GM18907 (cell line): ENCODE results near the gene CD164.
"Not testable (repeated sequence)": the region's sequence is repeated elsewhere in the genome, so short reads cannot be mapped to it uniquely, and the experiment has no call there.

Source experiments
- ATAC-seq: cut with Tn5 transposase; IDR thresholded peaks from one replicate; pipeline ENCODE4 v1.9.1; 2021; ENCODE audit warnings: mild to moderate bottlenecking, moderate library complexity; ENCODE audit not compliant: unreplicated experiment

The CD164 gene

DNA sequence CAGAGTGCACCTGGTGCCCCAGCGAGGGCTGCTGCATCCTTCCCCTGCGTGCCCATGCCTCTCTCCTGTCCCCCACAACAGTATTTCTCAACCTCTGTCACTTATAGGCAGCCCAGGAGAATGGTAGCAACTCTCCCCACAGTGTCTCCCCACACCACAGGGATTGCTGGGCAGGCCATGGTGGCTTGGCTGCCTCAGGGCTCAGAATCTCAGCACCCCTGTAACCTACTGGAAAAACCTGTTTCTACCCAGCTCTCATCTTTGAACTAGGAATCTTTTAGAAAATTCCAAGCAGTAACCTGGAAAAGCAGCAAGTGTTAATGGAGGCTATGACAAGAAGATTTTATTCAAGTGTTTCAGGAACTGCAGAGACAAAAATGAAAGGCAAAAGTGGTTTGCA is 38.0 kb downstream of the CD164 start:
- ATAC-seq: no peak

GRCh38 chr6:109343518-109343917 is 38.7 kb downstream of the CD164 start:
- no peak for ATAC-seq

- ATAC-seq: no peak
Observed at GRCh38 chr6:109342911-109343310, 39.4 kb downstream of the CD164 start.

GRCh38 chr6:109342506-109342905 is 39.8 kb downstream of the CD164 start:
- ATAC-seq: no peak

- no peak for ATAC-seq
Observed at GRCh38 chr6:109340811-109341210, 41.5 kb downstream of the CD164 start.

GRCh38 chr6:109339906-109340678 is 42.2 kb downstream of the CD164 start:
- ATAC-seq: no peak

DNA sequence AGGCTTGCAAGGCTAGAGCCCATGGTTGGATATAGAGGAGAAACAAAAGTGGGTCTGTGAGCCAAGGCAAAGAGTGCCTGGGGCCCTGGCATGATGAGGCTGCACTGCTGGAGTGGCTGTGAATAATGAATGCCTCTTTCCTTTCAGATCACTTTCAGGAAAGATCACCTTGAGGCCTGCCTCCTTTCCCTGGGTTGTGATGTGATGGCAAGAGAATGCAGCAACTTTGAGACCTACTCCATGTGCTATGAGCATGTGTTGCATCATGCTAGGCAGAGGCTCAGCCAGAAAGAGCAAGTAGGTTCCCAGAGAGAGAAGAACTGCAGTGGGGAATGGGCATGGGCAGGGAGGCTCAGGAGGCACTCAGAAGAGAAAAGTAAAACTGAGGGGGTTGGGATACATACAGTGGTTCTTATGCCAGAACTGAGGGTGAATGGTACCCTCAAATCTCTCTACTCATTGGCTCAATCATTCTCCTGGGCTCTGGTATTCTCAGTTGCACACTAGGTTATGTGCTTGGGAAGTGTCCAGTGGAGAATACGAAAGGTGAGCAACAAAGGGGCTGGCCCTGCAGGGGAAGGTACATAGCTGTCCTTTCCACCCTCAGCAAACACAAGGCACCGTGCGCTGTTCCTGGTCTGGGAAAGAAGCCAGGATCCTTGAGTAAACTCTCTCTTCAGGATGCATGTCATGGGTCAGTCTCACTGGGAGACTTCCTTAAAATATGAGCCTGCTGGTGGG is 45.9 kb downstream of the CD164 start:
- ATAC-seq: no peak

GRCh38 chr6:109333870-109334269 is 48.4 kb downstream of the CD164 start:
- not testable (repeated sequence) for ATAC-seq

DNA sequence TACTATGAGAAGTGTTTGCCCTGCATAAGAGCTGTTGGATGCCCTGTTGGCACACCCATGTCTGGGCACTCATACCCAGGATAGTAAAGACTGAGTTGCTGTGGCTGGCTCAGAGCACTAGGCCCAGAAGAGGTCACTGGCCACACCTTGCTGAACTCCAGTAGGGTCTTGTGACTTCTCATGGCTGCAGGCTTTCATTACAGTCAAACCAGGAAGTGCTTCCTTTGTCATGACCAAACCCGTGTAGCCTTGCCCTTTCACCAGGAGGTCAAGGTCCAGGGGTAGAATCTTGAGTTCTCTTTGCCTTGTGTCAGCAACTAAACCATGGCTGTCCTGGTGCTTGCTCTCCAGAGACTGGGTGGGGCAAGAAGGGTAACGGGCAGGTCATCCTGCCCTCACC is 49.5 kb downstream of the CD164 start:
- ATAC-seq: peak; percentile 57

DNA sequence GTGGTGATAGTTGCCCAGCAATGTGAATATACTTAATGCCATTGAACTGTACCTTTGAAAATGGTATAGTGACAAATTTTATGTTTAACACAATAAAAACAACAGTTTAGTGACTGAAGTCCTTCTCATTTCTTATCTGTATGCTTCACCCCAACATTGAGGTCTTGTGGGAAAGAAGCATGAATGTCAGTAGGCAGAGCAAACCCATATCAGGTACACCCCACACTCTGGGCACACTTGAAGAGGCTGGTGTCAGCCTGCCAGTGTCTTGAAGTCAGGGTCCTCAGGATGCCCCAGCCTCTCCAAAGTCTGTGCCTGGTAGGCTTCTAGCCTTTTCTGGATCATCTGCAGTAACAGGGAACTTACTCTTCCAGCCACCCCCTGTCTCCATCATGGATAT is 51.2 kb downstream of the CD164 start:
- ATAC-seq: no peak

DNA sequence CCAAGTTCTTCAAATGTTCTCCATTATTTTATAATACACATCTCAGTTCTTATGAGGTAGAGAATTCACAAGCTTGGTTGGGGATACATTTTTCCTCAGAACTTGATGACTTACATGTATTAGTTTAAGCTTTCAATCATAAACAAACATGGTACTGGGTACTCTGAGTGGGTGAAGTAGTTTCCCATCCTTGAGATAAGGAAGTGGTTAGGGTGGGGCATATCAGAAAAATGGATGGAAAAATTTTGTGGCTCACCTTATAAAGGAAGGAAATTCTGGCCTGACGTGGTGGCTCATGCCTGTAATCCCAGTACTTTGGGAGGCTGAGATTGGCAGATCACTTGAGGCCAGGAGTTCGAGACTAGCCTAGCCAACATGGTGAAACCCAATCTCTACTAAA is 52.0 kb downstream of the CD164 start:
- ATAC-seq: no peak

DNA sequence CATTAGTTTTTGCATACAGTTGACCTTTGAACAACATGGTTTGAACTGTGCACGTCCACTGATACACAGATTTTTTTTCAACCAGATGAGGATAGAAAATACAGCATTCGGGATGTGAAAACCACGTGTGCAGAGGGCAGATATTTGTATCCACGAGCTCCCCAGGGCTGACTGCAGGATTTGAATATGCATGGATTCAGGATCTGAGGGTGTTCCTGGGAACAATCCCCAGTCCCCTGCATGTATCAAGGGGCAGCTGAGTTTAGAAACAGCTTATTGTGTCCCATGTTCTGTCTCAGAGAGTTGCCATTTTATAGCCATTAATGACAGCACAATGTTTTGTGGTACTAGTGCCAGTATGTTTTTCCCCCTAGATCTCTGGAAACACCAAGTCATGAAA is 53.6 kb downstream of the CD164 start:
- no peak for ATAC-seq

- ATAC-seq: no peak
Observed at GRCh38 chr6:109327959-109328358, 54.3 kb downstream of the CD164 start.

- no peak for ATAC-seq
Observed at GRCh38 chr6:109327491-109327890, 54.8 kb downstream of the CD164 start.

DNA sequence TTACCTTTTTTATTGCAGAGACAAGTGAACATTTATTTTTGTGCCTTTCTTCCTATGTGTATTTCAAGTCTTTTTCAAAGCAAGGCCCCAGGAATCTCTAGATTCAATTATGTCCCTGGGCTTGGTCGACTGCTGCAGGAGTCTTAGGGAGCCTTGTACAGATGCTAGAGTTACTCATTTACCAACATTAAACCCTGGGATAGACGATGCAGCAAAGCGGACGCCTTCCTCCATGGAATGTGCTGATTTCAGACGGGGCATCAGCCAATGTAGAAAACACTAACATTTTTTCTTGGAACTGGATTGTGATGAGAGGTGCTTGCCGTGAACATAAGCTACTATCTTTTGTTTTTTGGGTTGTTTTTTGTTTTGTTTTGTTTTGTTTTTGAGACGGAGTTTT is 55.9 kb downstream of the CD164 start:
- ATAC-seq: no peak

DNA sequence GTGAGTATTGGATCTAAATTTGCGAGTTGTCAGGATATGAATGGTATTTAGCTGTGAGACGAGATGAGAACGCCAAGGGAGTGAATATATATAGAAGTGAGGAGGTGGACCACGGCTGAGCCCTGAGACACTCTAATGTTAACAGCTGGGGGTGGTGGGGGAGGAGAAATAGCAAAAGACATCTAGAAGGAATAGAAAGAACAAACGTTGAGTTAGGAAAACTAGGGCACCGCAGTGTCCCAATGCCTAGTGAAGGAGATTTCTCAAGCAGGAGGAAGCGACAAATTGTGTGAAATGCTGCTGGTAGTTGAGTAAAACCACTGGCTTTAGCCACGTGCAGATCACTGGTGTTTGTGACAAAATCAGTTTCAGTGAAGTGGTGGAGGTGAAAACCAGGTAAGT is 56.9 kb downstream of the CD164 start:
- ATAC-seq: no peak

DNA sequence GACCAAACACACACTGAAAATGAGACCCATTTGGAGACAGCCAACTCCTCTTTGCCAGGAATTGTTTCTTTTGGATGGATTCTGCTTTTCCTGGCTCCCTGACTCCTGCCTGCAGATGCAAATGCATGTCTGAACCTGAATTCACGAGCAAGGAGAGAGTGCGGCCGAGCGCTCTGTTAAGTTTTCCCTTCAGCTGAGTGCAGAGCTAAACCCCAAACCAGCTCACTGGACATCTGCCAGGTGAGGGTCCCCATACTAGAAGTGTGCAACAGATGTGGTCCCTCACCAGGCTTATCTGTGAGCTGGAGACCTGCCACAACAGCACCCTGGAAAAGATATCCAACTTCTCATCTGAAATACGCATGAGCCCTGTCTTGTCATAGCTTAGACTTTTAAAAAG is 59.0 kb downstream of the CD164 start:
- no peak for ATAC-seq

DNA sequence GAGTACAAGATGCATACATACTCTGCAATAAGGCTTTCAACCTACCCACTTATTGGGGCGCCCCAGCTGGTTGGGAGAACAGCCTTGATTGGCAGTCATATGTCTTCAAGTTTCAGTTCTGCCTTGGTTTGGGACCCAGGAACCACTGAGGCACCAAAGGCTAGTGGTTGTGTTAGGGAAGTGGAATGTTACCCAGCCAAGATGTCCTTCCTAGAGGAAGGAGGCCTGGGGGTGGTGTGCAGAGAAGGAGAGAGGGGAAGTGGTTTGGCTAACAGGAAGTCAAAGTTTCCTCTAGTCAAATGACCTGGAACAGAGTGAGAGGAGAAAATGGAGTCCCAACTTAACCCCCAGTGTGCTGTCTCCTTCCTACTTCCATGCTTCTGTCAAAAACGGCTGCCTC is 59.4 kb downstream of the CD164 start:
- ATAC-seq: peak; percentile 57

DNA sequence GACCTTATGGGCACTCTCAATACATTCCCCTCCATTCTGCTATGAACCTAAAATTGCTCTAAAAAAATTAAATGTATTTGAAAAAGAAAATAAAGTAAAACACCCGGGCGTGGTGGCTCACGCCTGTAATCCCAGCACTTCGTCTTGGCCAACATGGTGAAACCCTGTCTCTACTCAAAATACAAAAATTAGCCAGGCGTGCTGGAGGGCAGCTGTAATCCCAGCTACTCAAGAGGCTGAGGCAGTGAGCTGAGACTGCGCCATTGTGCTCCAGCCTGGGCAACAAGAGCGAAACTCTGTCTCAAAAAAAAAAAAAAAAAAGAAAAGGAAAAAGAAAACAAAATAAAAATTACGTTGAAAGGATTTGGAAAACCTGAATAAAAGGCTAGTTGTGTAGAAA is 60.5 kb downstream of the CD164 start:
- ATAC-seq: no peak

DNA sequence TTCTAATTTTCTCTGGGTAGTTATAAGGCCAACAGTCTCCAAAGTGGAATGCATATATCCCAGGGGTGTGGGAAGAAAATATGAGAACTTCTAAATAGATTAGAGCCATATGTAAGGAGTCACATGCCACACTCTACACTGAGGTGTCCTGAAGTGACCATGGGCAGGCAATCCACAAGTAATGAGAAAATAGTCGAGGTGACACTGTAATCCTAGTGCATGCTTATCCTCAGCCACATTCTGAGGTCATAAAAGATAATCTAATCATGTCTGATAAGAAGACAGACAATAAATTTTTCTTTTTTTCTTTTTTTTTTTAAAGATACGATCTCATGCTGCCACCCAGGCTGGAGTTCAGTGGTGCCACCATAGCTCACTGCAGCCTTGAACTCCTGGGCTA is 62.2 kb downstream of the CD164 start:
- no peak for ATAC-seq

DNA sequence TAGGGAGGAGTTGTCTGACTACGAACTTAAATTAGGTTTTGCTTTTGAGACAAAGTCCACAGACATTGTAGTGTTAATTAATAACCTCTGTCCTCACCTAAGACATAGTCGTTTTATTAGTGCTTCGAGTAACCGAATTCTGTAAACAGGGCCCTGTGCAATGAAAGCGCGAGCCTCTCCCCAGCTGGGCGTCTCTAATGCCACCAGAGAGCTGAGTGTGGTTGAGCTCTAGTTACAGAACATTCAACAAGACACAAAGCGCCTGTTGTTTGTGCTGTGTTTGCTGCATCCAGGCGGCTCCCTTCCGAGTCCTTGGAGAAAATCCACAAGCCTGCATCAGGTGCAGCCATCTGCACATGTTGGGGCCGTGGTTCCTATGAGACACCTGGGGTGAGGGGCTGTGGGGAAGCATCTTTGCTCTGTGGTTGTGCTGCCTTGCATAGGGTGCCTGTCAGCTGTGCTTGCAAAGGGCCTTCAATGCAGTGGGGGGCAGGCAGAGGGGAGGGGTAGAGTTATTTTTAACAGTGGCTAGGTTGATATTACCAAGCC is 63.9 kb downstream of the CD164 start:
- ATAC-seq: no peak

GRCh38 chr6:109316909-109317308 is 65.4 kb downstream of the CD164 start:
- ATAC-seq: no peak
